Stimulated activated CD8-positive, alpha-beta memory T cell treated with anti-CD3 and anti-CD28 coated beads, Interleukin-15, amount 100 ng/mL, for 48 hours (primary cell): Measurements from ENCODE around the gene STPG2.

Experiments used
- DNase-seq, 2 donors: peaks; one replicate each; pipeline ENCODE4 v3.0.0-alpha.2; 2020; ENCODE audit warnings: low read depth in 2 of 2

Gene STPG2

DNA sequence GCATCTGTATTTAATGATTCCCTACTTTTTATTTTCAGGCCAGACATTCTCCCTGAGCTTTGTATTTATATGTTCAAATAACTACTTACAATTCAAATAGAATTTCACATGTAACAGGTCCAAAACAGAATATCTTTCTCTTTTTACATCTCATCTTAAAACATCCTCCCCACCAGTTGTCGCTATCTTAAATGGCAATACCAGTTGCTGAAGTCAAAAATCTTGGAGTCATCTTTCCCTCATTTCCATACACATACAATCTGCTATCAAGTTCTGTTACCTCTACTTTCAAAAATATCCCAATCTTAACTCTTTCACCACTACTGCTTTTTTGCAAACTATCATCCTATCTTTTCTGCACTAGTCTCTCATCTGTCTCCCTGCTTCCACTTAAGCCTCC, 330.5 kb downstream of the STPG2 start:
- no peak for DNase-seq

- no peak for DNase-seq
Observed at GRCh38 chr4:97786306-97786920, 356.9 kb downstream of the STPG2 start.

GRCh38 chr4:97778174-97778573, 365.1 kb downstream of the STPG2 start:
- no peak for DNase-seq

DNA sequence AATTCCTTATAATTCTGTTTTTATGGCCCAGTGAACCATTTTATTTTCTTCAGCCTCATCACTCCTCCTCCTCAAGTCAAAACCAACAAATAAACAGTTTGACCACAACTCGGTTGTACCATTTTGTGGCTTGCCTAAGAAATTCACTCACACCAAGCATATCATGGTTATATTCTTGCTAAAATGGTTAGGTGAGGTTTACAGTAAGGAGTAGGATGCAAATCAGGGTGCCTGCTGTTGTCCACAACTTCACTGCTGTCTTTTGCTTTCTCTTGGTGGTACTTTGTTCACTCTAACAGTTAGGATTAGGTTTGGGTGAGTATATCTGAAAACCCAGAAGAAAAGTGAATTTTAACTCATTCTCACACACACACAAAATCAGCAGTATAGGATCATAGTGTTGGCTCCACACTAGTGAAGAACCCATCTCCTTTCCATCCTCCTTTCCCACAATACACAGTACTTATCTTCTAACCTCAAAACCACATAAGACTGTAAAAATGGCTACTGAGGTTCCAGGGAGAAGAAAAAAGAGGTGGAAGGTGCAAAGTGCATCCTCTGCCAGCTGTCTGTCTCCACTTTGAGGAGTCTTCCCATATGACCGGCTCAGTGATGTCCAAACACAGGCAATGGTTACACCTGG, 368.8 kb downstream of the STPG2 start:
- DNase-seq, result no peak

DNA sequence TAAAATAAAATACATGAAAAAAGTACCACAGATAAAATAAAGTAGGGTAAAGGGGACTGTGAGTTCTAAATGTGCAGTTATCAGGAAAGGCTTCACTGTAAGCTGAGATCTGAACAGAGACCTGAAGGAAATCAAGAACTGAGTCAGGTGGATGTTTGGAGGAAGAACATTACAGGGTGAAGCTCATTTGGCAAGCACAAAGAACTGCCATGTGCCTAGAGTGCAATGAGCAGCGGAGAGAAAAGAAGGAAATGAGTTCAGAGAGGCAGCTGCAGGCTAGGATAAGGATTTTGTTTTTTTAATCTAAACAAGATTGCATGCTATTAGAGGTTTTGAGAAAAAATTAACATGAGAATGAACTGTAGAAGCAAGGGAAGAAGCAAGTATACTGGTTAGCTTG, 373.1 kb downstream of the STPG2 start:
- DNase-seq, result no peak

- no peak for DNase-seq
Observed at GRCh38 chr4:97762115-97762512, 381.2 kb downstream of the STPG2 start.

DNA sequence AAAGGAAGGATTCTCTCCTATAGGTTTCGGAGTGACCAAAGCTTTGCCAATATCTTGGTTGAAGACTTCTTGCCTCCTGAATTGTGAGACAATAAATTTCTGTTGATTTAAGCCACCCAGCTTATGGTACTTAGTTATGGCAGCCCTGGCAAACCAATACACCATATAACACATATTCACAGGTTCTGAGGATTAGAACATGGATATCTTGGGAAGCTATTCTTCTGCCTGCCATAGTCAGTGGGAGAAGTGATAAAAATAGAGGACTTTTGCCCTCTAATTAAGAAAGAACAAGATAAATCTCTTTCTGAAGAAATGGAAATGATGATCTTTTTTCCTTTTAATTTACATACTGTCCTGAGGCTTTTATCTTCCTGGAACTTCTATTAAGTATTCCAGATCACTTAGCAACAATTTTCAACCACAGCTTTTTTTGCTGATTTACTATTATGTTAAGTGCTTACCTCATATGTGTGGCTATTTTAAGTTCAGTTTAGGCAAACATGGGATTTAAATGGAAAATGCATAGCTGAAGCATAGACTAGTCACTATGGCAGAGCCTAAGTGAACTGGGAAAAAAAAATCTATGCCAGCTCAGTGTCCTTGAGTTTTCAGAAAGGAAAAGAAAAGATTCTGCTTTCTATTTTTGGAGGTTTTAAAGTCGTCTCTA, 381.7 kb downstream of the STPG2 start:
- DNase-seq, result no peak

DNA sequence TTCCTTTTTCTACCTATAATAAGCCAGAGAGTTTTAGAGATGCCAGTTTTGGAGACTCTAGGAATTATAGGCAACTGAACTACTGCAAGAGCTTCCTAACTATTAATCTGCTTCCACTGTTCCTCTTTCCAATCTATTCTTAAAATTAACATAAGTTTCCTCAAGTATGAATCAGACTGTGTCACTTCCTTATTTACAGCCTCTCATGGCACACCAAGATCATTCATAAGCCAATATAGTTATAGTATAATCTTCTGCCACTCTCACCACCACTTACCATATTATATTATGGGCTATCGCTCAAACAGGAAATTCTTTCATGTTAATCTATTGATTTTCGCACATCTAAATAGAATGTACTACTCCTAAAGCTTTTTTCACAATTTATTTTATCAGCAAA, 383.5 kb downstream of the STPG2 start:
- DNase-seq, result no peak

DNA sequence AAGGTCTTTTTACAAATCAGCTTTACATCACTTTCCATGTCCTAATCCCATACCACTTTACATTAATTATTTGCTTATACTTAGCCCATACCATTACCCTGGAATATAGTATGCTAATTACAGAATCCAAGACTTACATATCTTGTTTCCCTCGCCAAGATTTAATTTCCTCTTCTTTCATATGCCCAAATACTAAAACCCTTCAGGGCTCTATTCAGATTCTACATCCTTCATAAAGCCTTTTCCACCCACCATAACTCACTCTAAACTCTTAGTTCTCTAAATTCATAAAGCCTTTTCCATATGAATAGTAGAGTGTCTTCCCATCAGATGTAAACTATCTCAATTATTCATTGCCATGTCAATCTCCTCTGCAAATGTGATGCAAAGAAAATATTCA, 390.7 kb downstream of the STPG2 start:
- no peak for DNase-seq

GRCh38 chr4:97747945-97748344, 395.3 kb downstream of the STPG2 start:
- DNase-seq, result no peak

- no peak for DNase-seq
Observed at GRCh38 chr4:97720869-97721432, 422.3 kb downstream of the STPG2 start.

GRCh38 chr4:97691111-97691605, 452.1 kb downstream of the STPG2 start:
- DNase-seq, result no peak

DNA sequence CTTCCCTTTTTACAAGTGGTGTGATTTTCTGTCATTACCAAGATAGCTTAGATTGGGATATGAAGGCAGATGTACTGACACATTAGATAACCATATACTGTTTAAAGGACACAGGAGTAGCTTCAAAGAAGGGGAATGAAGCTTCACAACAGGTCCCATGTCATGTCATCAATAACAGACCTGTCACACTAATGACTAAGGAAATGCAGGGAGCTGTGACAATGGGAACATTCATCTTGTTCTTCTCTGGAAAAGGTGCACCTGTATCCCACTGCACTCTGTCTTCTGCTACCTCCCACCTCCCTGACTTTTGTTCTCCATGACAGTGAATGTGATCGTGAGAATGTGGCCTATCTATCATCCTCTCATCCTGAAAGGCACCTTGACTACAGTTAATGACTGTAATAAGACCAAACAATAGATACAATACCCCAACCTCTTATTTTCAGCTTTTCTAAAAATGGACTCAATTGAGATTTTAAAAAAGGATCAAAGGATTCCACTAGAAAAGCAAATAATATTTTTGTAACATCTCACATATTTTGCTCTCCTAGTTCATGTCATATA, 472.5 kb downstream of the STPG2 start:
- no peak for DNase-seq

- DNase-seq, result no peak
Observed at GRCh38 chr4:97665553-97665952, 477.7 kb downstream of the STPG2 start.

- DNase-seq, result no peak
Observed at GRCh38 chr4:97664741-97665140, 478.5 kb downstream of the STPG2 start.

- no peak for DNase-seq
Observed at GRCh38 chr4:97662133-97662532, 481.1 kb downstream of the STPG2 start.

DNA sequence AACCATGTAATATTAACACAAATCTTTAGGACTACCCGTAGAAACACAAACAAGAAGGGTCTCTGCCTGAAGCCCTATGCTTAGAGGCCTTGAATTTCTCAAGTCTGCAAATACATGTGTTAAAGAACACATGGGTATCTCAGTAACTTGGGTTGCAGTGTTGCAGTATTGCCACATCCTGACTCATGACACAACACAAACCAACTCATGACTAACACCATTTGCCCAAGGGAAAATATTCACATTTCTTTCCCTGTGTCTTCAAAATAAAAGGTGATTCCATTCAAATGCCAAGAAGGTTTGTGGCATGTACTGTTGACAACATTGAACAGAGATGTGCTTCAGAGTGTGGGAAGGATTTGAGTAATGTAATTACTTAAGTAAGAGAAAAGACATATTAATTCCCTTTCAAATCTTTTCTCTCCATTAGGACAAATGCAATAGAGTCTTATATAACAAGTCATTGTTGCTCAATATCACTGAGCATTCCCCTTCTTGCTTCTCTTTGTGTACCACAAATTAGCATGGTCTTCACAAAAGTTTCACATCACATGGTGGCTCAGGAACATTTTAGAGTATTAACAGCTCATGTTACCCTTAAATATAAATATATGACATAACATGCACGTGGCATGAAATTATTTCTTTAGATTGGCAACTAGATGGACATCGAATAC, 487.1 kb downstream of the STPG2 start:
- no peak for DNase-seq

DNA sequence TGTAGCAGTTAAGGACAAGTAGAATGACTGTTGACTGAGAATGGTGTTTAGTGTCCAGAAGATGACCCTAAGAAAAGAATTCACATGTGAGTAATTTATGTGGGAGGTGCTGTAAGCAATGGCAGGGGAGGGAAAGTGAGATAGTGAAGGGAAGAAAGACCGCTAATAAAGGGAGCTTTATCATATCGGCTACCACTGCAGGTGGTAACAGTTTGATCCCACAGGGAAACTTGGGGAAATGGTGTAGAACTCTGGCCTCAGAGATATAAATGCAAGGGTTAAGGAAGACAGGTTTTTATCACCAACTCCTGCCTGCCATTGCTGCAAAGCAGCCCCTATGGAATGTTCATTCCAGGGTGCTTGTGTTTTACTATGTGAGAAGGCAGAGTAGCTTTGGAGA, 489.6 kb downstream of the STPG2 start:
- DNase-seq, result no peak

DNA sequence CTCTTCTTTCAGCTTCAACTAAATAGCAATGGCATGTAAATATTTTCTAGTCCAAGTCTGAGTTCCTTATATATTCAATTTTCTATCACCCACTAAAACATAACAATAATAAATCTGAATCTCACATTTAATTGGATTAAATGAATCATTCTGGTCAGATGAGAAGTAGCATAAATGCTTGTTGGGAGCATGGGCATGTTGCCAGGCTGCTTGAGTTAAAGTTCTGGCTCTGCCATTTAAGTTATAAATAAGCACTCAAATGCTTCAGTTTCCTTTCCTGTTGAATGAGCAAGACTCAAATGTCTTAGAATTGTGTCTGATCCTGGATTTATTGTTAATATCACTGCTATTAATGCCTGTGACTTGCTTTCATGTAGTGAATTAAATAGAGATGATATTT, 496.3 kb downstream of the STPG2 start:
- no peak for DNase-seq

DNA sequence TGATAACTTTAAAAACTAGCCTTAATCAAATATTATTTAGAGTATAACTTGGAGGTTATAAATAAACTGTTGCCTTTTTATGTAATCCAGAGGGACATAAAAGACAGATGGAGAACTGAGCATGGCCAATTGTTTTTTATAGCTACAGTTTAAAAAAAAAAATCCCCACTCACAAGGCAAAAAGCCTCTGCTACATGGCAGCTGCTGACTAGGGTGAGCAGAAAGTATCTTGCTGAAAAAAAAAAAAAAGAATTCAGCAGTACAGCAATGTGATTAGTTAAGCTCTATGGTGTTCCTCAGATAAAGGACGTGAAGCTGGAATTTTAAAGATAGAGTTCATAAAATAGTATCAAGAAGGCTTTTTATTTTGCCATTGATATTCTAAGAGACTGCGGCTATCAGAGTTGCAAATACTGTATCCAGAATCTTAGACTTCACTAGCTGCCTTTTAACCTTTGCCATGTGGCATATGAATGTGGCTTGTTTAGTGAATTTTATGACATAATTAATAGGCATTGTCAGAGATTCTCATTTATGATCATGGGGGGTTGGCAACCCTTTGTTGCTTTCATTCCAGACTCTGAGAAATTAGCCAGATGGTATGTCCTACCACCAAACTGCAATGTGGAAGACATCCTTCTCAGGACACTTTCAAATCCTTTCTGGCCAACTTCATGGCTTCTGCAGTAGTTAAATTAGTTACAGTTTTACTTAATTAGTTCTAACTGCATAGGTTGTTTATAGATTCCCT, 498.0 kb downstream of the STPG2 start:
- DNase-seq, result no peak

- DNase-seq, result no peak
Observed at GRCh38 chr4:97643179-97643578, 500.1 kb downstream of the STPG2 start.
